Putamen (tissue), 1 donor: ENCODE measurements around the gene RAB32.
A peak's percentile ranks its signal among the peaks of the same experiment; 100 is the strongest.
"Not testable (repeated sequence)": the region's sequence is repeated elsewhere in the genome, so short reads cannot be mapped to it uniquely, and the experiment has no call there.

Experiments used
- DNase-seq: peaks from one replicate; pipeline ENCODE4 v3.0.0-alpha.2; 2016; ENCODE audit warnings: low spot score

The RAB32 gene

DNA sequence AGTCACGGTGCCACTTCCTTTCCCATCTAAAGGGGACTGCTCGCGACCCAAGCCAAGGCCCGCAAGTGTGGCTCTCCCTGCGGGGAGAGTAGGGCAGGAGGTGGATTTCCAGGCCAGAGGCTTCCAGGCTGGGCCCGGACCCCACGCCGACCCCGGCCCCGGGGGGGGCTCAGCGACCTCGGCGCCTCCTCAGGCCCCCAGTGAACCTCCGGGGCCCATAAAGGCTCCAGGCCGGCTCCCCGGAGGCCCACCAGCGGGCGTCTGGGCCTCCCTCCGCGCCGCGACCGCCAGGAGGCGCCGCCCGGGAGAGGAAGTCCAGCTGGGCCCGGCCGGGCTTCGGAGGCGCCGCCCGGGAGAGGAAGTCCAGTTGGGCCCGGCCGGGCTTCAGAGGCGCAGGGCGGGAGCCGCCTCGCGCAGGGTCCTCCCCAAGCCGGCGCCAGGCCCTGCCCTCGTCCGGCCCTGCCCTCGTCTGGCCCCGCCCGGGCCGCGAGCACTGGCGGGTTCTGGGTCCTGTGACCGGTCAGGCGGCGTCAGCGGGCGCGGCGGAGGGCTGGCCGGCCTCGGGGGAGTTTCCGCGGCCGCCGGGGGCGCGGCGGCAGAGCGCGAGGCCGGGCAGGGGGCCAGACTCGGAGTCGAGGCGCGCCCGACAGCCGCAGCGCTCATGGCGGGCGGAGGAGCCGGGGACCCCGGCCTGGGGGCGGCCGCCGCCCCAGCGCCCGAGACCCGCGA, at the start of gene RAB32:
RAB32 (plus strand) TSS at position 623 of the 729 bp plus-strand sequence; CDS start at position 662, 39 bp downstream.
- peak; percentile 87 for DNase-seq

DNA sequence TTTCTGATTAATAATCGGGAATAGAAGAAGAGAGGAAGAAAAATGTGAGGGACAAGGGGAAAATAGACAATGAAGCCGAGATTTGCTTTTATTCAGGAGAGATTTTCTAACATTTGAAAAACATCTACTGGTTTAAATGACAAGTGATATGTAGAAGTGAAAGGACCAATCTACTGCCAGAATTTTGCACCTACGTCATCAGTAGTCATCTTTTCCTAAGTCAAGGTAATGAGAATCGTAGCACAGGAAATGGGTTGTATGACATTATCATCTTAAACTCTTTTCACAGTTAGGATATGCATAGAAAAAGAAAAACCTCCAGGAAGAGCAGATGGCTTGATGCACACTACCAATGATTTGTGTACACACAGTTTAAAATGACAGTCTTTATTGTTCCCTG, 45.3 kb upstream of the RAB32 start:
- DNase-seq: no peak

DNA sequence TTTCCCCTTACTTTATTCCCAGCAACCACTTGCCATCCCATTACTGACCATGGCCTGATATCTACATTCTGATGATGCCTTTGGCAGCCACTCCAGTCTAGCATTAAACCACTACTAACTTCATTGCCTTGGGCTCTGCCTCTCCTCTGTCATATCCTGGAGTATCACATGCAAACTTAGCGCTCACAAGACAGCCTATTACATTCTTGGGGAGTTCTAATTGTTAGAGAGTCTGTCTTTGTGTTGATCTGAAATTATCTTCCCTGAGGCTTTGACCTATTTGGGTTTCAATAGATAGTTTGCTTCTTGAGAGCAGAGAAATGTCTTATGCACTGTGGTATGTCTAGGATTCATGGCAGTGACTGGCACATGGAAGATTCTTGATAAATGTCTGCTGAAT, 40.5 kb upstream of the RAB32 start:
- no peak for DNase-seq

DNA sequence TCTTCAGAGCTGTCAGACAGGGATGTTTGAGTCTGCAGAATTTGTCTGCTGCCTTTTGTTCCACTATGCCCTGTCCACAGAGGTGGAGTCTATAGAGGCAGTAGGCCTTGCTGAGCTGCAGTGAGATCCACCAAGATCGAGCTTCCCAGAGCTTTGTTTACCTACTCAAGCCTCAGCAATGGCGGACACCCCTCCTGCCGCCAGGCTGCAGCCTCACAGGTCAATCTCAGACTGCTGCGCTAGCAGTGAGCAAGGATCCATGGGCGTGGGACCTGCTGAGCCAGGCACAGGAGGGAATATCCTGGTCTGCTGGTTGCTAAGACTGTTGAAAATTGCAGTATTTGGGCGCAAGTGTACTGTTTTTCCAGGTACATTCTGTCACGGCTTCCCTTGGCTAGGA, 28.4 kb upstream of the RAB32 start:
- no peak for DNase-seq

DNA sequence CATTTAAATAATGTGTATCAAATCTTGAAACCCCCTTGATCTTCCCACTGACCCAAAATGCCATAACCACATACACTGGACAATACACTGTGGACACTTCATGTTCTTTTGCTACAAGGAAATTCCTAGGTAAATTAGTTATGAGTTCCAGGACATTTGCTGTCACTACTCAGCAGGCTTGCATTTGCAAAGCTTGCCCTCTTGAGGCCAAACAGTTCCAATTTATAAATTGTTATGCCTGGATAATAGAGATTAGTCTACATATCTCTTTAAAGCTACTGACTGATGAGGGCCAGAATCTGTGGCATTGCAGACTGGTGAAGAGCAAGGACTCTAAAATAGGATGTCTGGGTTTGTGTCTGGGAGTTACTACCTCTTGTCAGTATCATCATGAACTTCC, 17.4 kb upstream of the RAB32 start:
- DNase-seq: no peak

DNA sequence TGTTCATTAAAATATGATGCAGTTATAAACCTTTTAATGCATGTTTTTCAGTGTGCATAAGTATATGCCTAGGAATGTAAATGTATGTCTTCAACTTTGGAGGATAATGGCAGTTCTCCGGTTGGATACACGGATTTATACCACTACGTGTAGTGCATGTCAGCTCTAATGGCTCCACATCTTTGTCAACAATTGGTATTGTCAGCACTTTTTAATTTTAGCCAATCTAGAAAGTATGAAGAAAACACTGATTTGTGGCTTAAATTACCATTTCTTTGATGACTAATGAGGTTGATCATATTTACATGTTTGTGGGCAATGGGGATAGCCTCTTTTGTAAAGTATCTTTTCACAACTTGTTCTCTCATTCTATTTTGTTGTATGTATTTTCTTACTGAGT, 10.9 kb upstream of the RAB32 start:
- DNase-seq: no peak

DNA sequence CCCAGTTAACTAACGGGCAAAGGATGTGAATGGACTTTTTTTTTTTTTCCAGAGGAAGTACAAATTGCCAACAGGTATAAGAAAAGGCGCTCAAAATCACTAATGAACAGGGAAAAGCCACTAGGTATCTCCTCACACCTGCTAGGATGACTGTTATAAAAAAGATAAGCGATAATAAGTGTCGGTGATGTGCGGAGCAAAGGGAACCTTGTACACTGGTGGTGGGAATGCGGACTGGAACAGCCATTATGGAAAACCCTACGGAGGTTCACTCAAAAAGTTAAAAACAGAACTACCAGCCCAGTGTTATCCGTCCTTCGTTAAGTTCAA, 787 bp upstream of the RAB32 start:
- DNase-seq: no peak

DNA sequence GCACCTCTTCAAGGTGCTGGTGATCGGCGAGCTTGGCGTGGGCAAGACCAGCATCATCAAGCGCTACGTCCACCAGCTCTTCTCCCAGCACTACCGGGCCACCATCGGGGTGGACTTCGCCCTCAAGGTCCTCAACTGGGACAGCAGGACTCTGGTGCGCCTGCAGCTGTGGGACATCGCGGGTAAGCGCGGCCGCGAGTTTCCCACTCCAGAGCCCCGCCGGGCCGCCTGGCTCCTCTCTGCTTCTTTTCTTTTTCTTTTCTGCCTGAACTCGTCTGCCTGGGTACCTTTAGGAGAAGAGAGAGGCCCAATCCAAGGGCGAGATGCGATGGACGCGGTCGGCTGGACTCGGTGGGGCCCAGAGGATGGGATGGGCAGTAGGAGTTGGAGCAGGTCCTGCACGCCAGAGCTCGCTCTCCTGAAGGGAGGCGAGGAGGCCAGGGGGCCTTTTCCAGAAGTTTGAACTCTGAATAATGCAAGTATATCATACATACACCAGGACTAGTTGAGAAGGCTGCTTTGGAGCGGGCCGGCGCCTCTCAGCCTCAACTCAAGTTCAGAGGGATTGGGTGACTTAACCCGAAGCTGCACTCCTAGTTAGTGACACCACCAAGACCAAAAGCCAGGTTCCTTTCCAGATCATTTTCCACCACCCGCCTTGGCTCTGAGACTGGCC, 445 bp downstream of the RAB32 start:
- DNase-seq: peak; percentile 6

DNA sequence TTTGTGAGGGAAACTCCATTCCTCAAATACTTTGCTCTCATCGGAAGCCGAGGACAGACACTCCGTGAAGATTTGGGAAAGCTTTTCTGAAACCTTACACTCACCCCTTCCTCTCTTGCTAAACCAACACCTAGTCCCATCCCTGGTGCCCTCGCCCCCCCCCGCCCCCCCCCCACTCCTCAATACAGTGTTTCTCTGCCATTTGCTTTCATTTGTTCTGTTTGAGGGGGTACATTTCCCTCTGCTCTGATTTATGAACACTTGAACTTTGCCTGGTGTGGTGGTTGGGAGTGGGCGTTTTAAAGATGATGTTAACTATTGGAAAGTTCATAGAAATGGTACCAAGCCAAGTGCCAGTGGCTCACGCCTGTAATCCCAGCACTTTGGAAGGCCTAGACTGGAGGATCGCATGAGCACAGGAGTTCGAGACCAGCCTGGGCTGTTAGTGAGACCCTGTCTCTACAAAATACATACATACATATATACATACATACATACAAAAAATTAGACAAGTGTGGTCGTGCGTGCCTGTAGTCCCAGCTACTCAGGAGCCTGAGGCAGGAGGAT, 1.1 kb downstream of the RAB32 start:
- DNase-seq: no peak

DNA sequence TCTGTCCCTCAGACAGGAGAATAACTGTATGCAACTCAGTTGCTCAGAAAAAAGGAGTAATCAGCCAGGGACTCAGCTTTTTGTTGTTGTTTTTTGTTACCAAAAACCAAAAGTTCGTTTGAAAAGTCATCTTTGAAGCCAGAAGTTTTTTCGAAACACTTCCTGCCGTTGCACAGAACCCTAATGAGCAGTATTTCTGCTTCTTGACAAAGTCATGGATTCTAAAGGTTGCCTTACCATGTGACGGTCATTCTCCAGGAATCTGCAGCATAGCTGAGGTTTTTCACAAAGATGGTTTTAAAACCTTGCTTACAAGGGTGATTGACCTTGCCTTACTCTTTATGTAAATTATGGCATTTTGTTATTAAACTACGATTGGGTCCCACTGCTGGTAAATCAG, 1.9 kb downstream of the RAB32 start:
- no peak for DNase-seq

DNA sequence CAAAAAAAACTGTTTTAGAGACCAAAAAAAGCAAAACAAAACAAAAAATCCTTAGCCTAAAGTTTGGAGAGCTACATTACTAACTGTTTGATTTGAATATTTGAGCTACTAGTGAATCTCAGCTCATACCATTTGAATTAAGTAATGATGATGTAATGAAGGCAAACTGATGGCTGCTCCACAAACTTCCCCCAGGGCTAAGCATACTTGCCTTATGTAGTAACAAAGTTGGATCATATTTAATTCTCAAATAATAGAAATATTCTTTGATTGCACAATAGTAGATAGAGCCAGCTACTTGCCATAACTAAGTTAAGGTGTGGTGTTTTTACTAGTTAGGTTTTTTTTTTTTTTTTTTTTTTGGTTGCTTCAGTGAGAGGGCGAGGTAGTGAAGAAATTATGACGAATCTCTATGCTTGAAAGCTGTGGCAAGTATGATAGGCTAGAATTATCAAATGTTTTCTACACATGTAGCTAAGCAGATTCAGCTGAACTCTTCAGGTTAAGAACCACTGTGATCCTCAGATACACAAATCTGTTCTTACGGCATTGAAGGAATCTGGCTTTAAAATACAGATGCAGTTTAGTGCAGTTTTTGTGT, 2.9 kb downstream of the RAB32 start:
- DNase-seq: no peak

DNA sequence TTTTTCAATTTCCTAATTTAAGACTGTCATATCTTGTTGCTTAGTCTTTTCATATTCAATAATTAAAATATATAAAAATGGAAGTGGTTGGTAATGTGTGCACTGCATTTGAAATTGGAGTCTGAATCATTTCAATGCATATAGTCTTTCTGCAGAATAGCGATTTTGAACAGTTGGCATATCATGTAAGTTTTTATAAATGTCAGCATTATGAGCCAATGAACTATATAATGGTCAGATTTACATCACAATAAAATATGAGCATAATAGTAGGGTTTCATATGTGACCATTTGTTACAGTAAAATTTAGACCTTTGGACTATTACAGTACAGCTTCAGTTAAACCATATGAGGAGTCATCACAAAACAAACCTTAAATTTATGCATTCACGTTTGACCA, 4.3 kb downstream of the RAB32 start:
- DNase-seq: no peak

DNA sequence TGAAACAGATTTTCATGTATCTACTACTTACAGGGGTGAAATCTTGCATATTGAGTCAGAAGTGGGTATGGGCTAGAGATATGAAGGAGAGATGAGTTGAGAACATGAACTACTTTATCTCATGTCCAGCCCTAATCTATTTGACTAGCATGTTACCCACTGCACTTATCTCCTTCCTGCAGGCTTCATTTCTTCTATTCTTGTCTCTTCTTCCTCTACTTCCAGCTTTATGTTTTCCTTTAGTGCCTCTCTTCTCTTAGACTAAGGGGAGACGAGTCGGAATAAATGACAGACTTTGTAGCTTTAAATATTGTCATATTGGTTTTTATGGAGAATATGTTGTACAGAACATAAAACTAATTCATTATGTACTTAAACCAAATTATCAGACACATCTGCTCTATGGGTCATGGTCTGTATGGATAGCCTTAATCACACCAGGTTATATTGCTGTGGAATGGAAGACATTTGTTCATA, 5.3 kb downstream of the RAB32 start:
- no peak for DNase-seq

DNA sequence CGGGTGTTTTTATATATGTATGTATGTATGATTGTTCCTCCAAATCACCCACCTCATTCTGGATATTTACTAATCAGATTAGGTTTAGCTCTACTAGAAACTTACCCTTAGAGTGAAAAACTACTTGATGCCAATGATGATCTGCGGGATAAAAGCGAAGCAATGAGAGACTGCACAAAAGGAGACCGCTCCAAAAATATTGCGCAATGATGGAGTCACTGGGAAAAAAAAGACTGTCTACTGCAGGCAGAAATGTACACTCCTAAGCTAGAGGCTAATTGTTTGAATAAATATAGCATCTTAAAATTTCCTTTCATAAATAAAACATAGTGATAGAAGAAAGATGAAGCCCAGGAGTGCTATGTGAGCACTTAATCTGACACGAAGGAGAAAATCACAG, 7.3 kb downstream of the RAB32 start:
- no peak for DNase-seq

DNA sequence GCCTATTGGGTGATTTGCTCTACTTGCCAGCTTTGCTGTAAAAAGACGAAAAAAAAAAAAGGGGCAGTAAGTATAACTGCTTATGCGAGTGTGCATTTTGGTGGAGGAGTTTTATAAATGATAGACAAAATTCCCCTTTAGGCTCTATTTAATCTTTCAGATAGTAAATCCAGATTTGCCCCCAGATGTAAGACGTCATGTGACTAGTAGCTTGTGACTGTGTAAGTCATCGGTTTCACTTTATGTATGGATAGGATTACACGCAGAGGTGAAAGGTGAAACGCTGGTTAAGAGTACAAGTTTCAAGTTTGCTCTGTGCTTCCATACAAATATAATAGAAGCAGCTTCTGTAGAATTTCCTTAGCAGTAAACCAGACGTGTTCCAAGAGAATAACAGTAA, 7.9 kb downstream of the RAB32 start:
- DNase-seq: no peak

DNA sequence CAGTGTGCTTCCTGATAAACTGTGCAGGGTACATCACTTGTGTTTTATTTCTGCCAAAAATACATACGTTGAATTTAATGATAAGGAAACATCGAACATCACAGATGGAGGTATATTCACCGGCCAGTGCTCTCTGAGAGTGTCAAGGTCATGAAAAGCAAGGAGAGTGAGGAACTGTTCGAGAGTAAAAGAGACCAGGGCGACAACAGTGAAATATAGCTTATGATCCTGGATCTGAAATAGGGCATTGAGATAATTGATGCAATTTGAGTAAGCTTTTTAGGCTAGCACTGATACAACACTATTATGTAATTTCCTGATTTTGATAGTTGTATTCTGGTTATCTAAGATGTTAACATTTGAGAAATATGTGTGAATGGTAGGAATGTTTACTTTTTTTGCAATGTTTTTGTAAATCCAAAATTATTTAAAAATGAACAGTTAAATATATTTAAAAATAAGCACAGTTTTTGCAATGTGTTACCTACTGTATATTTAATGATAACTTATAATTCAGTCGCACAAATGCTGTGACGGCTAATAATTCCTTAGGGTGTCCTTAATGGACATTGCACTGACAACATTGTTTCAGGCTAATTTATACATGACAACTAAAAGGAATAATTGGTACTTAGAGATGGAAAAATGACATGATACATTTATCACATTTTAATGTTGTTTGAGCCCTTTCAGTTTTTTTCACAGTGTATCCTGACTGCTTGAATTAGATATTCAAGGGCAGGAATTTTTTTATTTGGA, 9.9 kb downstream of the RAB32 start:
- no peak for DNase-seq

DNA sequence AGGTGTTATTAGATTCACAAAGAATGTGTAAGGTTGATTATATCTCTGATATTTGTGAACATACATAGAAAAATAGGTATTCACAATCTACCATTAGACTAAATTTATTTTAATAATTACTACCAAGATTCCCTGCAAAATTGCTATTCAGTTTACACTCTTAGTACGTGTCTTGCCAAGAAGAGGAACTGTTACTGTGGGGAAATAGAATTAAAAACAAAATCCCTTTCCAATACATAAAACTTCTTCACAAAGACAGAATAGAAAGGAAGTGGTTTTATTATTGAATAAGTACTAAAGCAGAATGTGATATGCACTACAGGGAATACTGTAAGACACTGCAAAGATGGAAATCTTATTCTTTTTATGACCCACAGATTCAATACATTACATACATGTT, 17.0 kb downstream of the RAB32 start:
- DNase-seq: no peak

DNA sequence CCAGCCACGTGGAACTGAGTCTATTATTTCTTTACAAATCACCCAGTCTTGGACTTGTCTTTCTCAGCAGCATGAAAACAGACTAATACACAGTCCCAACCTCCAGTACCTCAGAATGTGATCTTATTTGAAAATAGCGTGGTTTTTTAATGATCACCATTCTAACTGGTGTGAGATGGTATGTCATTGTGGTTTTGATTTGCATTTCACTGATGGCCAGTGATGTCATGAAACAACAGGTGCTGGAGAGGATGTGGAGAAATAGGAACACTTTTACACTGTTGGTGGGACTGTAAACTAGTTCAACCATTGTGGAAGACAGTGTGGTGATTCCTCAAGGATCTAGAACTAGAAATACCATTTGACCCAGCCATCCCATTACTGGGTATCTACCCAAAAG, 23.0 kb downstream of the RAB32 start:
- DNase-seq: not testable (repeated sequence)

DNA sequence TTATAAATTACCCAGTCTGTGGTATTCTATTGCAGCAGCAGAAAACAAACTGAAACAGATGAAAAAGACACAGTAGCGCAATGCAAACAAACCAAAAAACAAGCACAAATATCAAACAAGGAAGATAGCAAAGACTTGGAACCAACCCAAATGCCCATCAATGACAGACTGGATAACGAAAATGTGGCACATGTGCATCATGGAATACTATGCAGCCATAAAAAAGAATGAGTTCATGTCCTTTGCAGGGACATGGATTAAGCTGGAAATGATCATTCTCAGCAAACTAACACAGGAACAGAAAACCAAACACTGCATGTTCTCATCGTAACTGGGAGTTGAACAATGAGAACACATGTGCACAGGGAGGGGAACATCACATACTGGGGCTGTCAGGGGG, 25.0 kb downstream of the RAB32 start:
- not testable (repeated sequence) for DNase-seq

DNA sequence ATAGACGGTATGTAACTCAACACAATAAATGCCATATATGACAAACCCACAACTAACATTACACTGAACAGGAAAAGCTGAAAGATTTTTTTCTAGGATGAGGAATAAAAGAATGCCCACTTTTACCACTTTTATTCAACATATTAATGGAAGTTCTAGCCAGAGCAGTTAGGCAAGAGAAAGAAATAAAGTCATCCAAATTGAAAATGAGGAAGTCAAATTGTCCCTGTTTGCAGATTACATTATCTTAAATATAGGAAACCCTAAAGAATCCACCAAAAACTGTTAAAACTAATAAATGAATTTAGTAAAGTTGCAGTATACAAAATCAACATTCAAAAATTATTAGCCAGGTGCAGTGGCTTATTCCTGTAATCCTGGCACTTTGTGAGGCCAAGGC, 30.6 kb downstream of the RAB32 start:
- no peak for DNase-seq

DNA sequence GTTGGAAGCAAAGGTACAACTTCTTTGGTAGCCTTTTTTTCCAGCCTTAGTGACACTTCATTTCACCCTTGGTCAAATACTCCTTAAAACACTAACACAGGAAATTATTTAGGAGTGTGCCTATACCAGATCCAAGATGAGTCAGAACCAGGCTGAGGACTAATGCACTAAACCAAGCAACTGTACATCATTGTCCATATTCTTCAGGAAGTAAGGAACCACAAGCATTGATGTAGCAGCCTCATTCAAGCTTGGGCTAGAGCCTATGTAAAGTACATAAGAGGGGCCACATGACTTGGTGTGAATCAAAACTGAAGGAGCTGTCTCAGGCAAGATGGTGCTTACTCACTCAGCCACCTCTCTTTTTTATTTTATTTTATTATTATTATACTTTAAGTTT, 34.4 kb downstream of the RAB32 start:
- DNase-seq: no peak

DNA sequence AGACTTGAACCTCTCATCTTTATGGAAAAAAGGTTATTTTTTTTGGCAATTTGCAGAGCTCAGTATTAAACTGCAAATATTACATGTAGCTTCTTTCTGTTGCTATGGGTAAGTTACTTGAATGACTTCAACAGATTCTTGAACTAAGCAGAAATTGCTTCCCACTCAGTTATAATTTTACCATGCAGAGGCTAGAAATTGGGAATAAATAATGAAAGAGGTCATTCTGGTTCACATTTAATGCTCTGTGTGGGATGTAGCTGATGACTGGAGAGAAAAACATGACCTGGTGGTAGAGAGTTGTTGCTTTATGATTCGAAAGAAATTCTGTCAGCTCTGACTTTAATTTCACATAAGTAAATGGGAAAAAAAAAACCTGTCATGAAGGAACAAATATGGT, 38.3 kb downstream of the RAB32 start:
- DNase-seq: peak; percentile 68
